GM10847 (cell line): Measurements from ENCODE around the gene KCNC4.

ENCODE experiments used
- POLR2A ChIP-seq: IDR thresholded peaks from 2 replicates; pipeline ENCODE4 v1.6.1; 2011; ENCODE audit not compliant: insufficient read length; ENCODE audit errors: extremely low read depth

KCNC4 gene

GRCh38 chr1:110209715-110210603, at the start of gene KCNC4:
TSS of gene KCNC4 (plus strand) at chr1:110210314. CDS start at chr1:110211500, 1,186 bp downstream.
- no peak for TF ChIP-seq POLR2A

DNA sequence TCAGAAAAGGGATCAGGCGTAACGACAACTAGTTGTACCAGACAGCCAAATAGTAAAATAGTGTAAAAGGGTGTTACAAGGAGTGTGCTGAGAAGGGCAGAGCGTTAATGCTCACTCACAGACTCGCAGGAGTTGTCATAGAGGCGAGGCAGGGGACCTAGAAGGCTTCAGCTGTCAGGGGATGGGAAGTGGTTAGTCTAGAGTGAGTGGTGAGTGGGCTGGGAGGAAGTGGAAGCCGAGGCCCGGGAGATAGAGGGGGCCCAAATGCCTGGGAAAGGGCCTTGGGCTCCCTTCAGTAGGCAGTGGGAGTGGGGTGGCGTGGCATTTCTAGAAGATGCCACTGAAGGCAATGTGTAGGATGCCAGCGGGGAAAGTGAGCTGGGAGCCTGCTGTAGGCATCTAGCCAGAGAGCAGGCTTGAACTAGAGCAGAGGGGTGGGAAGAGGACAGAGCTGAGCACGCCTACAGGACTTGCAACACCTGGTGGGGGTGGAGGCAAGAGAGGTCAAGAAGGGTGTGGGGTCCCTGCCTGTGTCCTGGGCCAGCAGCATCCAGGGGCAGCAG, 49.5 kb upstream of the KCNC4 start:
- TF ChIP-seq POLR2A: no peak

DNA sequence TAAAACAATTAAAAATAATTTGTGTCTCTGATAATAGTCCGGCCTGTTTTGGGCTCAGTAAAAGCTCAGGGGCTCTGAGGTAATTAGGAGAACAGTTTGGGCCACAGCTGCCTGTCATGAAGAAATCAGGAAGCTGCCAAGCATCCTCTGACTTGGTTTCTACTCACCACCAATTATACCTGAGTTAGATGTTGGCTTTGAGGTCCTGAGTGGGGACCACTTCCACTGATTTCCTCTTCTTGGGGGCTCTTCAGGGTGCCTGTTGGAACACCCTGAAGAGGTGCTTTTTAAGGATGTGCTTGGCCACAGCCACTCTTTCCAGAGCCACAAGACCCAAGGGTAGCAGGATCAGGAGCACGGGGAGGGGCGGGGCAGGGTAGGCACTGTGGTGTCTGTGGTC, 48.9 kb upstream of the KCNC4 start:
- no peak for TF ChIP-seq POLR2A

DNA sequence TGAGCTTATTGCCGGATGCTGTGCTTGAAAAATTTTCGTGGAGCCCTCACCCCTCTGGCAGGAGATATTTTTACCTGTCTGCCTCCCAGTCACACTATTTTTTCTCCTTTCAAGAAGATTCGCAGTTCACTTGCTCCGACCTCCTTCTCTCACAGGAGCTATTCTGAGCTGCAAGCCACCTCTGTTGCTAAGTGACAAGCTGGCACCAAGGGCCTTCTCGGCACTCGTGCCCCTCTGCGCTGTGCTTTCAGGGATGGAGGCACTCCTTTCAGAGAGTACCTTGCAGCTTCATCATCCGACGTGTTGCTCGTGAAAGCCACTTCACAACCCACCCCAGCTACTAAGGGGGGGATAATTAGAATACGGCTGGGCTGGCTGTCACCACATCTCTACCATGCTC, 48.3 kb upstream of the KCNC4 start:
- TF ChIP-seq POLR2A: no peak

GRCh38 chr1:110163591-110163990, 46.5 kb upstream of the KCNC4 start:
- TF ChIP-seq POLR2A: no peak

DNA sequence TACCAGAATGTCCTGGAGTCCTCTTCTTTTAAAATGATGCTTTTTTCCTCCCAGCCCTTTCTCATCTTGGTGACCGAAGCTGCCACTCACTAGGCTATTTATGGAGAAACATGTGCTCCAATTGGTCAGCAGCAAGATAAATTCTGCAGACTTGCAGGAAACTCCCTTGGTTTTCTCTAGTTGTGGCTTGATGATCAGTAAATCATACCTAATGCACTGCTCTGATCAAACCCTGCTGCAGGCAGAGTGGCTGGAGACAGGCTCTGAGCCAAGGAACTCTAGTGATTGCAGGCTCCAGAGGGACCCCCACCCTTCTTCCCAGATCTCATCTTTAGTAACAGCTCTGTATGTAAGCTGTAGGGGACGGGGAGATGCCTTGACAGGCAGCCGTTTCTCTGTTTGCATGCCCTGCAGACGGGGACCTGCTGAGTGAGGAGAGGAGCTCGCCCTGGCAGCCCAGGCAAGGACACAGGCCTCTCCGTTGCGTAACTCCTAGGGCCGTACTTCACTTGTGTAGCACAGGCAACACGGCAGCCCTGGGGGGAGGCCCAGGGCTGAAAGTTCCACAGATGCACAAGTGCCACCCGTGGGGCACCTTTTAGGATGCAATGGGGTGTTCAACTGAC, 45.3 kb upstream of the KCNC4 start:
- TF ChIP-seq POLR2A: no peak

DNA sequence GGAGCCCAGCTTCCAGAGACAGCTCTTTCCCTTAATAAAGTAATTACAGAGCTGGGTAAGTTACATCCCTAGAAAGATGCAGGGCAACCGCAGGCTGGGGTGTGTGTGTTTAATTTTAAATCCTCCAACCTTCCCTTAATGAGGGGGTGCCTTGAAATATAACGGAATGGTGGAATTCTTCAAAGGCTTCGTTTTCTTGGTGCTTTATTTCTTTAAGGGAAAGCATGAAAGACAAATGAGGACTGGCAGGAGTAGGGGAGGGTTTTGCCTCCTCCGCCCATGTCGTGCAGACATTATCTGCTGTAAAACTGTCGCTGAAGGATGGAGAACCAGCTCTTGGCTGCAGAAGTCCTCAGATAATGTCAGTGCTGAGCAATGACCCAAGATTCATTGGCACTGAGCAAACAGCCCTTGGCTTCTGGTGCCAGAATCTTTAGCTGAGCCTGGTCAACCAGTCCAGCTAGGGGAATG, 44.3 kb upstream of the KCNC4 start:
- TF ChIP-seq POLR2A: no peak

GRCh38 chr1:110166861-110167260, 43.3 kb upstream of the KCNC4 start:
- no peak for TF ChIP-seq POLR2A

DNA sequence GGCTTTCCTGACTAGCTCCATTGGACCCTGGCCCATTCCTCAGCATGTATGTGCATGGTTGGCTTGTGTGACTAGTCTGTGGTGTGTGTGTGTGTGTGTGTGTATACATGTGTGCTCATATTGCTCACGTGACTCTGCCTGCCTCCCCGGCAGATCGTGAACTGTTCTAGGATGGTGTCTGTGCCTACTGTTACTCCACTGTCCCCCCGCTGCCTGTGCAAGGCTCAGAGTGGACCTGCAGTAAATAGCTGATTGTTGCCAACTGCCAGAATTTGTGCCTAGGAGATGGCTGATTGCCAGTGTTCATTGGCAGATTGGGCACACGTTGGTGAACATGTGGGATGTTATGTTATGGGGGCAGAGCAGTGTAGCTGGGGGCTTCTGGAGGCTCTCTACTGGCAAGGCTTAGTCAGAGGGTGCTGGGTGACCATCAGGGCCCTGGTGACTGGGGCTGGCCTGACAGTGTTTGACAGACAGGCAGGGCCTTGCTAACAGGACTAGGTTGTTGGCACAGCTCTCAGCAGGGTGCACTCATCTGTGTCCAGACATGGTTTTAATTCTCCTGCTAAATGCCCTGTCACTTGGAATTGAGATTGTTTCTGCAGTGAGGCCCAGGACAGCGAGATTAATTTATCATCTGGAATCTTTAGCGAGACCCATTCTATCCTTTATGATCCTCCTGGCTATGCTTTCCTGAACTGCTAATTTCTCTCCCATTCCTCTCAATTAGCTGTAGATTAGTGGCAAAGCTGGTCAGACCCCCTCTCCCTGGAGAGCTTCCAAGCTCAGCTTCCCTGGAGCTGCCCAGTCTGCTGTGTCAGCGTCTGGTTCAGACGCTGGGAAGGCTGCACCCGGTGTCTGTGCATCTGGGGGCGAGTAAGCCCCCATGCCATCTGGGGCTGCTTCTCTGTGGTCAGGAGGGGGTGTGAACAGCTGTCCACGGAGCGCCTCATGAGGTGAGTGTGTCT, 39.1 kb upstream of the KCNC4 start:
- no peak for TF ChIP-seq POLR2A

DNA sequence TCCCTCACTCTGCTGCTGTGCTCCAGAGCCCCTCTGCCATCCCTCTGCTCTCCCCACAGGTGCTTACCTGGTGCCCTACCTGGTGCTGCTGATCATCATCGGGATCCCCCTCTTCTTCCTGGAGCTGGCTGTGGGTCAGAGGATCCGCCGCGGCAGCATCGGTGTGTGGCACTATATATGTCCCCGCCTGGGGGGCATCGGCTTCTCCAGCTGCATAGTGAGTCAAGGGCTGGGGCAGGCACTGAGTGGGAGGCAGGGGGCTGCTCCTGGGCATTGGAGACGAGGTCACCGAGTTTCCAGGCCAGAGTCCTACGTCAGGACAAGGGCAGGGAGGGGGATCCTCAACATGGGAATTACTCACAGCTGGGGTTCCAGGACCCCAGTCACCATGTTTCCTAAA, 38.1 kb upstream of the KCNC4 start:
- TF ChIP-seq POLR2A: no peak

- no peak for TF ChIP-seq POLR2A
These were observed 36.5 kb upstream of the KCNC4 start for GRCh38 chr1:110173466-110174105.

DNA sequence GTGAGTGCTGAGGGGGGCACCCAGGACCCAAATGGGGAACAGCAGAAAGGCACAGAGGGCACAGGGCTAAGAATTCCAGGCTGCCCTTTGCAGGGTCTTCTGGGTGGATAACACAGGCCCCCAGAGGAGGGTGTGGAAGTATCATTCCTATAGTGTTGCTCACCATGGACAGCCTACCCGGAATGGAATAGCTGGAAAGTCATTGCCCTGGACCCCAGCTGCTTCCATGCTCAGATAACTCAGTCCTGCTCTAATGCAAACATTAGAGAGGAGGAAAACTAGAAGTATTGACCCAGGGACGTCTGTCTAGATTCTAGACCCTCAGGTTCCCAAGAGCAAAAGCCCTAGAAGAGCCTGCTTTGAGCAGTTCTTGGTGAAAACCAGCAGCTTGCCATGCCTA, 35.2 kb upstream of the KCNC4 start:
- no peak for TF ChIP-seq POLR2A

DNA sequence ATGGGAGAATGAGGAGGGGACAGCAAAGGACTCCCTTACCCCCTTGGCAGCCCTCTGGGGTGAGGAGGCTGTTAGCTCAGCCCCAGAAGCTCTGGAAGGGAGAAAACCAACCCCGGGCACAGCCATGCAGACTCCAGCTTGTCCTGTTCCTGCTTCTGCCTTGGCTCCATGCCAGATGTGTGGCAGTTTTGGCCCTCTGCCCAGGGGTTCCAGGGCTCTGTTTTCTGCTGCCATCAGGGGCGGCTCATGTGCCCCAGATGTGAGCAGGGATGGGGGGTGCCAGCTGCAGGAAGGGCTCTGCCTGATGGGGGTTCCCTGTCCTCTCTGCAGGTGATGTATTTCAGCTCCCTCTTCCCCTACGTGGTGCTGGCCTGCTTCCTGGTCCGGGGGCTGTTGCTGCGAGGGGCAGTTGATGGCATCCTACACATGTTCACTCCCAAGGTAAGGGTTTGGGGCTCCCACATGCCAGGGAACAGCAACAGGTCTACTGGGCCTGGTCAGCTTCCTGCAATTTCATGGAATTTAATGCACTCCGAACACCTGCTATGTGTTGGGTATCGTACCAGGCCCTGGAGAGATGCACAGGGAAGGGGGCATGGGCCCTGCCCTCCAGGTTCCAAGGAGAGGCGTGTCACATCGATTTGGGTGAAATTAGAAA, 33.7 kb upstream of the KCNC4 start:
- no peak for TF ChIP-seq POLR2A

- TF ChIP-seq POLR2A: no peak
These were observed 32.3 kb upstream of the KCNC4 start for GRCh38 chr1:110177775-110178174.
